Immature natural killer cell (primary cell): ENCODE measurements around the gene MEI1. TPM values are rescaled to one million over a fixed set of nuclear protein-coding genes. Genes with fewer than 3 reads are reported as not detected.
"Not testable (repeated sequence)": the region's sequence is repeated elsewhere in the genome, so short reads cannot be mapped to it uniquely, and the experiment has no call there.

Experiments
- DNase-seq, 3 donors: peaks; one replicate each; pipeline ENCODE4 v3.0.0; 2022; ENCODE audit warnings: mixed read lengths in 1 of 3
- H3K27ac Mint-ChIP-seq, 6 donors: one replicate each; pipeline ENCODE4 v1.8.0; 2020; ENCODE audit warnings: mixed read lengths in 6 of 6, mild to moderate bottlenecking in 5 of 6, inconsistent platforms in 4 of 6, moderate library complexity in 3 of 6
- H3K27me3 Mint-ChIP-seq, 3 donors: one replicate each; pipeline ENCODE4 v1.8.0; 2020 to 2021; ENCODE audit warnings: low read depth in 3 of 3, mild to moderate bottlenecking in 3 of 3, mixed read lengths in 3 of 3, moderate library complexity in 3 of 3, inconsistent platforms in 1 of 3
- H3K36me3 Mint-ChIP-seq, 3 donors: one replicate each; pipeline ENCODE4 v1.8.0; 2020; ENCODE audit warnings: mixed read lengths in 3 of 3, inconsistent platforms in 2 of 3, mild to moderate bottlenecking in 2 of 3
- H3K4me1 Mint-ChIP-seq, 2 donors: one replicate each; pipeline ENCODE4 v1.8.0; 2020; ENCODE audit warnings: inconsistent platforms in 2 of 2, mild to moderate bottlenecking in 2 of 2, mixed read lengths in 2 of 2, moderate library complexity in 1 of 2
- H3K4me3 Mint-ChIP-seq, 5 donors: one replicate each; pipeline ENCODE4 v1.8.0; 2020; ENCODE audit warnings: mild to moderate bottlenecking in 5 of 5, mixed read lengths in 5 of 5, inconsistent platforms in 3 of 5, moderate library complexity in 3 of 5
- H3K9me3 Mint-ChIP-seq, 6 donors: one replicate each; pipeline ENCODE4 v1.8.0; 2020; ENCODE audit warnings: mild to moderate bottlenecking in 6 of 6, mixed read lengths in 6 of 6, inconsistent platforms in 4 of 6, moderate library complexity in 3 of 6
- polyA plus RNA-seq, 3 donors: library from polyadenylated mRNA; unstranded; fragments of 300-500 nt; fragmentation: Illumina TruSeq; gene quantifications; one replicate each; pipeline ENCODE4 v1.2.3, GENCODE V29; 2021

MEI1 gene
- polyA plus RNA-seq, 3 donors from 2014 or later: 122 to 250 (median 178) TPM

DNA sequence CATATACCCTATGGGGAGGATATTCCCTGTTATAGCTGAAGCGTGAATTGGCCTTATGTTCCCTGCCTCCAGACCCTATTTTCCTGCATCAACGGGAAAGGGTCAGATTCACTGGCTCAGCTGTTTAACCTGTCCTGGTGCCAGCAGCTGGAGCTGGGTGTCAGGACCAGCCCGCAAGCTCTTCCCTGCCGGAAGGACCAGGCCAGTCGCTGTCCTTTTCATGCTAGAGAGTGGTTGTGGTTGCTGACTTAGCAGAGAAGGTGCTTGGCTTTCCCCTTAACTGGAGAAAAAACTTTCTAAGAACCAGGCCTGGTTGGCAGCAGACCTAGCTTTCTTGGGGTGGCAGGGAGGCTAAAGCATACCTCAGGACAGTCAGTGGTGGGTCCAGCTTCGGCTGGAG lies 128.4 kb downstream of the MEI1 start:
- H3K27me3 Mint-ChIP-seq: peaks cover under 1 to 4% (median 2%) of the 10 kb centered on the region in 3 donors
- peaks cover 17 to 18% of the 10 kb centered on the region in 2 donors for H3K4me1 Mint-ChIP-seq
- no peak for DNase-seq
- H3K9me3 Mint-ChIP-seq: no peaks in the 10 kb centered on the region
- no peak overlapping the region for H3K4me3 Mint-ChIP-seq
- H3K36me3 Mint-ChIP-seq: peaks cover 0 to 9% (median 4%) of the 10 kb centered on the region in 3 donors
- peak overlapping the region in 3 of 6 donors; percentile 7 to 57 (median 47) for H3K27ac Mint-ChIP-seq

DNA sequence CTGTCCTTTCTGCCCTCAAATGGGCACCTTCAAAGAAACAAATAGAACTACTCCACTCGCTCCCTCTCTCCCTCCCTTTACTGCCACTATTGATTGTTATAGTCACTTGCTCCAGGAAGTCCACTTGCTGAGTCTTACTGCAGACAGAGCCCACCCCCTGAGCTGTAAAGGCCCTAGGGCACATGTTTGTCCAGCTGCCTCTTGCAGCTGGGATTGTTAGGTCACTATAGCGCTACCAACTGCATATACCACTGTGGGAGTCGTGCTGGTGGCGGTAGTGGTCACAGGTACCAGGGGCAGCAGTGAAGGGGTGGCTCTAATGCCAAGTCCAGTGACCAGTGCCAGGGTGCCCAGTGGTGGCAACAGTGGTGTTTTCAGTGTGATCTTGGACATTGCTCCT lies 129.2 kb downstream of the MEI1 start:
- H3K4me3 Mint-ChIP-seq: no peak overlapping the region
- no peaks in the 10 kb centered on the region for H3K9me3 Mint-ChIP-seq
- H3K4me1 Mint-ChIP-seq: peaks cover 15% of the 10 kb centered on the region in 2 donors
- H3K27ac Mint-ChIP-seq: peak overlapping the region; percentile 18 to 82 (median 64)
- H3K27me3 Mint-ChIP-seq: peaks cover 2 to 7% (median 5%) of the 10 kb centered on the region in 3 donors
- DNase-seq: no peak
- H3K36me3 Mint-ChIP-seq: peaks cover 0 to 9% (median 4%) of the 10 kb centered on the region in 3 donors

DNA sequence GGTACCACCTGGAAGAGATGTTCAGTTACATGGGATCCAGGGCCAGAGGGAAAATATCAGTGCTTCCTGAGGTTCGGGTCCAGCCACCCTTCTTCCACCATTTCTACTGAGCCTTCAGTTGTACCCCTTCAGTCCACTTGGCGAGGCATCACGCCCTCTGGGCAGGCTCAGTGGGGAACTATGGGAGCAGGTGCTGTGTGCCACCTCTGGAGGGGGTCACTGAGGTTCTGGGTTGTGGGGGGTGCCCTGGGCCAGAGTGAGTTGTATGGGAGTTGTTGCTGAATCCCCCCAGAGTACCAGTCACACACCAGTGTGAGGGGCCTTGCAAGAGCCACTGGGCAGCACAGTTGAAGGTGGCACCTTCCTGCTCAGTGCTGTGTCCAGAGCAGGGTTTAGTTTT lies 130.9 kb downstream of the MEI1 start:
- no peaks in the 10 kb centered on the region for H3K9me3 Mint-ChIP-seq
- H3K27ac Mint-ChIP-seq: peak overlapping the region in 5 of 6 donors; percentile 15 to 87 (median 81)
- H3K36me3 Mint-ChIP-seq: peaks cover 0 to 6% (median 4%) of the 10 kb centered on the region in 3 donors
- H3K4me3 Mint-ChIP-seq: peak overlapping the region in 1 of 5 donors; percentile 24
- H3K27me3 Mint-ChIP-seq: peaks cover 2 to 13% (median 12%) of the 10 kb centered on the region in 3 donors
- H3K4me1 Mint-ChIP-seq: peaks cover 28 to 29% of the 10 kb centered on the region in 2 donors
- no peak for DNase-seq

DNA sequence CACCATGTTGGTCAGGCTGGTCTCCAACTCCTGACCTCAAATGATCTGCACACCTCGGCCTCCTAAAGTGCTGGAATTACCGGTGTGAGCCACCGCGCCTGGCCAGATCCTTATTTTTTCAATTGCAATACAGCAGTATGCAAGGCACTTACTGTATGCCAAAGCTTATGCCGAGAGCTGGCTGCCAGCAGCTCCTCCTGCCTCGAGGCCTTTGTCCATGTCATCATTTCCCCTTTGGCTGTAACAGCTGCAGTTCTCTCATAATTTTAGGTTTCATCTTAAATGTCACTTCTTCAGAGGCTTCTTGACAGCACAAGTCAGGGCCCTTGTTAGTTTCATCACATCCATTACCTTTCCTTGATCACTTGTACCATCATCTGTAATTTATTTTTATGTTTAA lies 132.1 kb downstream of the MEI1 start:
- Mint-ChIP-seq H3K4me3 (peak overlapping the region; percentile 95 to 96 (median 96)), H3K9me3 (no peaks in the 10 kb centered on the region), H3K27me3 (peaks cover 2 to 12% (median 12%) of the 10 kb centered on the region in 3 donors), H3K27ac (peak overlapping the region; percentile 98 to 100 (median 99)), H3K4me1 (peaks cover 38% of the 10 kb centered on the region in 2 donors), H3K36me3 (peaks cover 0 to 6% (median under 1%) of the 10 kb centered on the region in 3 donors)
- DNase-seq: no peak

DNA sequence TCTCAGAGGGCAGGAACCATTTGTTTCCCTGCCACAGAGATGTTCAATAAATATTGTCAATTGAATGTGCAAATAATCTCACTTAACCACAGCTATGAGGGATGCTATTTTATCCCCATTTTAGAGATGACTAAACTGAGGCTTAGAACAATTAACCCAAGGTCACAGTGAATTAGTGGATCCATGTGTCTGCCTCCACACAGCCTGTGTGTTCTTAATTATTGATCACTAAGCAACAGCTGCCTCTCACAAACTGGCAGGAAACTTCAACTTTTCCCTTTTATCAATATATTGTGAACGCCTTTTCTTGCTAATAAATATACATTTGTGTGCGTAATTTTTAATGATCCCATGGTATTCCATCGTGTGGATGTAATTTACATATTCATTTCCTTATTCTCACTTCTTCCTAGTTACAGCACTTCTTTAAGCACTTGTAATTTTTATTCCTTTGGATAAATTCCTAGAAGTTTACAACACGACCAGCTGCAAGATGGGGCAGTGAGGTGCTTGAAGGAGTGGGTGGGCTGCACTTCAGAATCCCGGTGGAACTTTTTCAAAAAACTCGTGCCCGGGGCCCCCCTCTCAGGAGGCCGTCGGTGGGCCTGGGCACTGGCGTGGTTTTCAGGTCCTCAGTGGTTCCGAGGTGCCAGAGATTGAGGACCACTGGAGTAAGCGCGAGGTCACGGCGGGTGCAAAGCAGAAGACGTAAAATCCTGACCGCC lies 132.7 kb downstream of the MEI1 start:
- Mint-ChIP-seq H3K27me3 (peaks cover under 1 to 12% (median 12%) of the 10 kb centered on the region in 3 donors), H3K36me3 (peaks cover 4 to 6% (median 5%) of the 10 kb centered on the region in 3 donors), H3K4me1 (peaks cover 43 to 44% of the 10 kb centered on the region in 2 donors), H3K4me3 (peak overlapping the region; percentile 95 to 96 (median 96)), H3K9me3 (no peaks in the 10 kb centered on the region), H3K27ac (peak overlapping the region; percentile 98 to 100 (median 99))
- no peak for DNase-seq

DNA sequence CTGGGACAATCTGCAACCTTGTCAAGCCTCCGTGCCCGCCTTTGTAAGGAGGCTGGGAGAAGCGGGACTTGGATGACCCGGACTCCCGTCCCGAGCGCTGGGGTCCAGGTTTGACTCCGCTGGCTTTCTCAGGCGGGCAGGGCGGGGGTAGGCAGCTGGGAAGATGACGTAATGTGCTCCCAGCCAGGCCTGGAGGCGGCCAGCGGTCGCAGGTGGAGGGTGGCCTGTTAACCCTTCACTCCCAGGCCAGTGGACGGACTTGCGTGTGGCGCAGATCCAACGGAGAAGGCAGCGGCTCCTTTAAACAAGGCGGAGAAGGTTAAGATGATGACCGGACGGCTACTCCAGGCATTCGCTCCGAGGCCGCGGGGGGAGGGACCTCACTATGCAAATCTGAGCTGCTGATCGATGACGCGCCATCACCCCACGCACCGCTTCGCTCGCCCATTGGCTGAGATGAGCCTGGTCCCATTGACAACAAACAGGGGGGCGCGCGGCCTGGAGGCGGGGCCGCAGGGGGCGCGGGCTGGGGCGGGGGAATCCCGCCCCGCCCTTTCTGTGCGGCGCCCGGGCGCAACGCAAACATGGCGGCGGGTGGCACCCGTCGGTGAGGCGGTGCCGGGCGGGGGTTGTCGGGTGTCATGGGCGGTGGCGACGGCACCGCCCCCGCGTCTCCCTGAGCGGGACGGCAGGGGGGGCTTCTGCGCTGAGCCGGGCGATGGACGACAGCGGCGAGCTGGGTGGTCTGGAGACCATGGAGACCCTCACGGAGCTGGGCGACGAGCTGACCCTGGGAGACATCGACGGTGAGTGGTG lies 133.5 kb downstream of the MEI1 start, which contains the start of gene SREBF2:
Gene SREBF2, plus strand, starts transcription at position 553 of the 816 bp plus-strand sequence. Its CDS starts 166 bp downstream, at position 719.
- DNase-seq: peak; percentile 97 to 98 (median 98)
- Mint-ChIP-seq H3K27ac (peak within 1 kb of the TSS; percentile 98 to 100 (median 99)), H3K4me3 (peak within 1 kb of the TSS; percentile 95 to 96 (median 96)), H3K4me1 (peaks cover 43 to 45% of the 10 kb centered on the region in 2 donors), H3K36me3 (peaks cover 4 to 6% (median 5%) of the 10 kb centered on the region in 3 donors), H3K9me3 (no peaks in the 10 kb centered on the region), H3K27me3 (peaks cover 0 to 12% (median 12%) of the 10 kb centered on the region in 3 donors)

DNA sequence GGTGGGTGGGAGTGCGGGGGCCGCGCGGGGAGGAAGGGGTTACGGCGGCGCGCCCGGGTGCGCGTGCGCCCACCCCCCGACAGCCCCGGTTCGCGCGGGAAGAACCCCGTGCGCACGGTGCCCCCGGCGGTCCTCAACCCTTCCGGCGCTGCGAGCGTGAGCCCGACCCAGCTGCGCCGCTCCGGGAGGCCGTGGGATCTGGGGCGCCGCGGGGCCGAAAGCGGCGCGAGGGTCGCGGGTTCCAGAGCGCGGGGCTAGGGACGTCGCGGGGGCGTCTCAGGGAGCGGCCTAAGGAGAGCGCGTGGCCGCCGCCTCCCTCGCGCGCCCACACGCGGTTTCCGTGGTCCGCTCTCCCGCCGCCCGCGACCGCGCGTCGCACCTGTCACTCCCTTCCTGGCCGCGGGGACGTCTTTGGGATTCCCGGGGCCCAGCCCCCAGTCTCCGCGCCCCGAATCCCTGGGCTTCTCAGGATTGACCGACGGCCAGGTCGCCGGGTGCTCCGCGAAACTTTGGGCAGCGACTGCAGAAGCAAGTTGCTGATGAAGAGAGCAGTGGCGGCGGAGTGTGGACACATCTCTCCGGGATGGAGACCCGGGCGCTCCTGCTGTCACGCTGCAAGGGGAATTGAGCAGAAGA lies 134.2 kb downstream of the MEI1 start:
- Mint-ChIP-seq H3K4me3 (peak overlapping the region; percentile 92 to 96 (median 96)), H3K9me3 (no peaks in the 10 kb centered on the region), H3K4me1 (peaks cover 46 to 51% of the 10 kb centered on the region in 2 donors), H3K27me3 (peaks cover 0 to 12% (median 12%) of the 10 kb centered on the region in 3 donors), H3K36me3 (peaks cover 4 to 10% (median 9%) of the 10 kb centered on the region in 3 donors), H3K27ac (peak overlapping the region; percentile 95 to 99 (median 96))
- DNase-seq: peak; percentile 65 to 69 (median 67)

DNA sequence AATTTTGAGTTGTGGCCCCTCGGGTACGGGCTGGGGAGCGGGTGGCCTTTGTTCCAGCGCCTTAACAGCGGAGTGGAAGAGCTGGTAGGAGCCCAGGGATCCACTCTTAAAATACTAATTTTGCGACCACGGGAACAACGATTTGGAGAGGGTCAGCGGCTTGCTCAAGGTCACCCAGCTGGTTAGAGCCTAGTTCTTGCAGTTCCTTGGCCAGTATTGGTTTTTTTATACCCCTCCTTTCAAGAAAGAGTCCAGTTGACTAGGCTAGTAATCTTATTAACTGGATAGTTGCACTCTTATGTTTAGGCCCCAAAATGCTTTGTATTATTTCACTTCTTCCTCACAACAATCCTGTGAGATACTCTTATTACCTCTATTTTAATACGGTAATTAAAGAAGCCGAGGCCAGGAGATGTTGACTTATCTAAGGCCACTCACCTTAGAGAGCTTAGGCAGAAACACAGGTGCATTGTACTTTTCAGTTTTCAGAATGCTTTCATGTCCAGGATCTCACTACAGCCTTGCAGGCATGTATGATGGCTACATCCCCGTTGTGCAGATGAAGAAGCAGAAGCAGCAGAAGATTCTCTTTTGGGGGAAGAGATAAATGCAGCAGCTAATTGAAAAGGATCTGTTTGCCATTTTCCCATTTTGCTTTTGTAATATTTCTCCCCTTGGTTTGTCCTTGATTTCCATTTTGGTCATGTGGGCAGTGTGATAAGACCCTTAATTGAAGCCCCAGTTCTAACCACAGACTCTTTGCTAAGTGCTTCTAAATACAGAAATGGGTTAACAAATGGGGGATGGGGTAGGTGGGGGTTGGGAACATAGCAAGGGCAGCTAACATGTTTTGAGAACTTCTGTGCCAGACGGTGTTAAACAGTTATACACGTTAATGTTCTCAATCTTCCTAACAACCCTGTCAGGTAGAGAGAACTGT lies 135.0 kb downstream of the MEI1 start:
- Mint-ChIP-seq H3K4me1 (peaks cover 54 to 57% of the 10 kb centered on the region in 2 donors), H3K27me3 (peaks cover 0 to 13% (median 12%) of the 10 kb centered on the region in 3 donors), H3K27ac (peak overlapping the region; percentile 95 to 98 (median 96)), H3K4me3 (peak overlapping the region; percentile 84 to 94 (median 92)), H3K9me3 (no peaks in the 10 kb centered on the region), H3K36me3 (peaks cover 4 to 9% (median 7%) of the 10 kb centered on the region in 3 donors)
- DNase-seq: no peak

DNA sequence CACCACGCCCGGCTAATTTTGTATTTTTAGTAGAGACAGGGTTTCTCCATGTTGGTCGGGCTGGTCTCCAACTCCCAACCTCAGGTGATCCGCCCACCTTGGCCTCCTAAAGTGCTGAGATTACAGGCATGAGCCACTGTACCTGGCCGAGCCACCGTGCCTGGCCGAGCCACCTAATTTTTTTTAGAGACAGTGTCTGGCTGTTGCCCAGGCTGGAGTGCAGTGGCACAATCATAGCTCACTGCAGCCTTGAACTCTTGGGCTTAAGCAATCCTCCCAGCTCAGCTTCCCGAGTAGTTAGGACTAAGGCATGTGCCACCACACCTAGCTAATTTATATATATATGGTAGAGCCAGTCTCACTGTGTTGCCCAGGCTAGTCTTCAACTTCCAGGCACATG lies 136.2 kb downstream of the MEI1 start:
- H3K27ac Mint-ChIP-seq: peak overlapping the region in 5 of 6 donors; percentile 18 to 74 (median 59)
- not testable (repeated sequence) for H3K4me3 Mint-ChIP-seq

DNA sequence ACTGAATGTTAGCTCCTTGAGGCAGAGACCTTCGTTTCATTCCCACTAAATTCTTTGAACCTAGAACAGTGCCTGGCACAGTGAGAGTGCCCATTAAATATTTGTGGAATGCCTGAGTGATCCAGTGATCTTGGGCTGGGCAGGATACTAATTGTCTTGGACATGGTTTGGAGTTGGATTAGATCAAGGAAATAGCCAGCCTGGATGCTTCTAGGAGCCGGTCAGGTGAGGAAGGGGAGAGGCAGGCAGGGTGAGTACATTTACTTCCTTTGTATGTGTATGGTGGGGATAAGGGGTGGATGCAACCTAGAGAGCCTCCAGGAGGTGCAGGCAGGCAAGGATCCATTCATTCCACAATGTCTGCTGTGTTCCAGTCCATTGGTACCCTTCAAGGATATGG lies 137.2 kb downstream of the MEI1 start:
- peaks cover 60 to 69% of the 10 kb centered on the region in 2 donors for H3K4me1 Mint-ChIP-seq
- H3K27me3 Mint-ChIP-seq: peaks cover 0 to 13% (median 12%) of the 10 kb centered on the region in 3 donors
- no peaks in the 10 kb centered on the region for H3K9me3 Mint-ChIP-seq
- peaks cover 4 to 11% (median 5%) of the 10 kb centered on the region in 3 donors for H3K36me3 Mint-ChIP-seq
- no peak for DNase-seq
- no peak overlapping the region for H3K4me3 Mint-ChIP-seq
- peak overlapping the region; percentile 18 to 74 (median 64) for H3K27ac Mint-ChIP-seq

More for the DNA sequence above, 136.2 kb downstream of the MEI1 start:
- not testable (repeated sequence) for H3K9me3 Mint-ChIP-seq, DNase-seq
- peaks cover 0 to 13% (median 12%) of the 10 kb centered on the region in 3 donors for H3K27me3 Mint-ChIP-seq
- peaks cover 4 to 11% (median 5%) of the 10 kb centered on the region in 3 donors for H3K36me3 Mint-ChIP-seq
- H3K4me1 Mint-ChIP-seq: peaks cover 58 to 66% of the 10 kb centered on the region in 2 donors

DNA sequence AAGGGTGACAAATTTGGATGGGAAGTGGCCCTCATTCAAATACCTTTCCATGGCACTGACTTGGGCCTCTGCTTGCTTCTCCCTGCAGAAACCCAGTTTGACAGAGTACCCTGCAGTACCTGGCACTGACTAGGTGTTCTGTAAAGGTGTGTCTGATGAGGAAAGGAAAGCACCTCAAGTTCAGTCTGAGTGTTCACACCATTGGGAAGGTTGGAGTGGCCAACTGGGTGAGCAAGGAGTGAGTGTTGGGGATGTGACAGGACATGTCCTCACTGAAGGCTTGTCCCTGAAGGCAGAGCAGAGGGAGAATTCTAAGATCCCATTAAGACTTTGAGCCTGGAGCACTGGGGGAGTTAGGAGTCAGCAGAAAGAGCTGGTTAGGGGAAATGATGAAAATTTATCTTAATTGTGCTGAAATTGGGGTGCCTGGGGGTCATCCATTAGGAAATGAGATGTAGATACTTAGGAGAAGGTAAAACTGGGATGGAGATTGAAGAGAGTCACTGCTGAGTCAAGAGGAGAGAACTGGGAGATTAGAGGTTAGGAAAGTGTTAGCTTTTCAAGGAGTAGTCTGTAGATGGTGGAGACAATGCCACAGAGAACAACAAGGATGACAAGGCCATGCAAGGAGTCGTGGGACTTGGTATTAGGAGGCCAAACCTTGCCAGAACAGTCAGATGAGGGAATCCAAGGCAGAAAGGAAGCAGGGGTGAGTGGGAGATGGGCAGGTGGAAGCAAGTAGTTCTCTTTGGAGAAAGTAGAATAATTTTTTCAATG lies 139.7 kb downstream of the MEI1 start:
- DNase-seq: no peak
- Mint-ChIP-seq H3K4me1 (peaks cover 53 to 61% of the 10 kb centered on the region in 2 donors), H3K4me3 (no peak overlapping the region), H3K36me3 (peaks cover 4 to 15% (median 5%) of the 10 kb centered on the region in 3 donors), H3K27ac (peak overlapping the region; percentile 0 to 73 (median 56)), H3K27me3 (peaks cover 0 to 3% (median 2%) of the 10 kb centered on the region in 3 donors), H3K9me3 (no peaks in the 10 kb centered on the region)
